ENCODE data around the gene CRADD. TPM values are rescaled to one million over a fixed set of nuclear protein-coding genes. Genes with fewer than 3 reads are reported as not detected.

The CRADD gene
- total RNA-seq, 2 donors from 2014 or later: 7.7 to 9.1 TPM

- Histone ChIP-seq H3K4me1 (ENCODE audit: control insufficient read depth, insufficient read depth, low read length) (no peaks in the 10 kb centered on the region), H3K9me3 (ENCODE audit: control insufficient read depth, low read length) (peaks cover under 1% of the 10 kb centered on the region), H3K36me3 (ENCODE audit: control insufficient read depth, insufficient read depth, low read length) (no peaks in the 10 kb centered on the region), H3K27ac (ENCODE audit: low read depth, low read length) (no peak overlapping the region), H3K4me3 (ENCODE audit: low read length) (no peak overlapping the region), H3K27me3 (ENCODE audit: control insufficient read depth, insufficient read depth, low read length, poor library complexity, severe bottlenecking) (no peaks in the 10 kb centered on the region), H3K9ac (ENCODE audit: extremely low read depth, low read length, poor library complexity, severe bottlenecking) (no peak overlapping the region)
- H3K4me1 Mint-ChIP-seq: peaks cover 6% of the 10 kb centered on the region
- no peak overlapping the region for H3K27ac Mint-ChIP-seq
- DNase-seq: no peak
- H3K36me3 Mint-ChIP-seq (ENCODE audit: low read depth): peaks cover 3% of the 10 kb centered on the region
- H3K4me3 Mint-ChIP-seq: no peak overlapping the region
- no peaks in the 10 kb centered on the region for H3K27me3 Mint-ChIP-seq (ENCODE audit: insufficient read depth)
- TF ChIP-seq CTCF (conservative IDR thresholded peaks at IDR 0.05): no peak
- peaks cover under 1% of the 10 kb centered on the region for H3K9me3 Mint-ChIP-seq
- WGBS, 2 experiments (ENCODE audit: insufficient coverage in 1 of 2, insufficient read length in 1 of 2): 94 to 100% methylated on average over 1 to 2 of the region's 2 CpGs
Observed at GRCh38 chr12:93908264-93908663, 231.1 kb downstream of the CRADD start.

- 88 to 100% methylated on average over 2 to 12 of the region's 12 CpGs for WGBS, 2 experiments (ENCODE audit: insufficient coverage in 1 of 2, insufficient read length in 1 of 2)
- H3K4me1 ChIP-seq (ENCODE audit: control insufficient read depth, insufficient read depth, low read length): no peaks in the 10 kb centered on the region
- Mint-ChIP-seq H3K9me3 (no peaks in the 10 kb centered on the region), H3K36me3 (ENCODE audit: low read depth) (peaks cover 3% of the 10 kb centered on the region), H3K27ac (no peak overlapping the region), H3K27me3 (ENCODE audit: insufficient read depth) (no peaks in the 10 kb centered on the region), H3K4me3 (no peak overlapping the region), H3K4me1 (peaks cover 6% of the 10 kb centered on the region)
- no peak overlapping the region for H3K9ac ChIP-seq (ENCODE audit: extremely low read depth, low read length, poor library complexity, severe bottlenecking)
- DNase-seq: no peak
- H3K36me3 ChIP-seq (ENCODE audit: control insufficient read depth, insufficient read depth, low read length): no peaks in the 10 kb centered on the region
- TF ChIP-seq CTCF (conservative IDR thresholded peaks at IDR 0.05): no peak
- H3K9me3 ChIP-seq (ENCODE audit: control insufficient read depth, low read length): no peaks in the 10 kb centered on the region
- no peaks in the 10 kb centered on the region for H3K27me3 ChIP-seq (ENCODE audit: control insufficient read depth, insufficient read depth, low read length, poor library complexity, severe bottlenecking)
- no peak overlapping the region for H3K4me3 ChIP-seq (ENCODE audit: low read length)
- no peak overlapping the region for H3K27ac ChIP-seq (ENCODE audit: low read depth, low read length)
Observed at GRCh38 chr12:93908846-93909567, 231.8 kb downstream of the CRADD start.

GRCh38 chr12:93911396-93911795, 234.2 kb downstream of the CRADD start:
- Mint-ChIP-seq H3K4me3 (no peak overlapping the region), H3K4me1 (peaks cover 6% of the 10 kb centered on the region), H3K9me3 (no peaks in the 10 kb centered on the region), H3K36me3 (ENCODE audit: low read depth) (no peaks in the 10 kb centered on the region), H3K27ac (no peak overlapping the region), H3K27me3 (ENCODE audit: insufficient read depth) (no peaks in the 10 kb centered on the region)
- no peak for TF ChIP-seq CTCF (conservative IDR thresholded peaks at IDR 0.05)
- H3K9ac ChIP-seq (ENCODE audit: extremely low read depth, low read length, poor library complexity, severe bottlenecking): no peak overlapping the region
- no peaks in the 10 kb centered on the region for H3K9me3 ChIP-seq (ENCODE audit: control insufficient read depth, low read length)
- WGBS, 2 experiments (ENCODE audit: insufficient coverage in 1 of 2, insufficient read length in 1 of 2): 94% methylated on average over 1 of the region's 1 CpG; no CpG with 5 or more reads in 1 of the 2 experiments
- no peak overlapping the region for H3K27ac ChIP-seq (ENCODE audit: low read depth, low read length)
- no peak for DNase-seq
- H3K4me3 ChIP-seq (ENCODE audit: low read length): no peak overlapping the region
- no peaks in the 10 kb centered on the region for H3K27me3 ChIP-seq (ENCODE audit: control insufficient read depth, insufficient read depth, low read length, poor library complexity, severe bottlenecking)
- H3K4me1 ChIP-seq (ENCODE audit: control insufficient read depth, insufficient read depth, low read length): no peaks in the 10 kb centered on the region
- H3K36me3 ChIP-seq (ENCODE audit: control insufficient read depth, insufficient read depth, low read length): no peaks in the 10 kb centered on the region
